Esophagus muscularis mucosa (tissue), 4 donors: ENCODE results near the gene UBE4A.

ENCODE experiments used
- CTCF ChIP-seq, 3 experiments: fragments of 200-600 bp in 2 of 3; fragments of 450-650 bp in 1 of 3; sonication (generic) in 2 of 3; IDR thresholded peaks; one replicate each; pipeline ENCODE4 v1.5.1; 2017 to 2019; ENCODE audit warnings: antibody characterized with exemption in 3 of 3, mild to moderate bottlenecking in 2 of 3, moderate library complexity in 1 of 3
- EP300 ChIP-seq: sonication (generic); formaldehyde crosslinking; IDR thresholded peaks from one replicate; pipeline ENCODE4 v1.6.1; 2017; ENCODE audit warnings: antibody characterized with exemption
- POLR2A ChIP-seq: fragments of 450-650 bp; IDR thresholded peaks from one replicate; pipeline ENCODE4 v1.6.1; 2017; ENCODE audit warnings: antibody characterized with exemption, moderate library complexity, mild to moderate bottlenecking, low read depth

- no peak for TF ChIP-seq CTCF (IDR thresholded peaks at IDR 0.05)
- TF ChIP-seq POLR2A: no peak
- no peak for TF ChIP-seq EP300
Measured at GRCh38 chr11:118364956-118365615, 5.7 kb downstream of the UBE4A start.
